GM18909 (cell line): ENCODE data around the gene DMRT2.

Experiments
- ATAC-seq: cut with Tn5 transposase; IDR thresholded peaks from one replicate; pipeline ENCODE4 v1.9.1; 2021; ENCODE audit warnings: mild to moderate bottlenecking; ENCODE audit not compliant: unreplicated experiment, poor library complexity

The DMRT2 gene

DNA sequence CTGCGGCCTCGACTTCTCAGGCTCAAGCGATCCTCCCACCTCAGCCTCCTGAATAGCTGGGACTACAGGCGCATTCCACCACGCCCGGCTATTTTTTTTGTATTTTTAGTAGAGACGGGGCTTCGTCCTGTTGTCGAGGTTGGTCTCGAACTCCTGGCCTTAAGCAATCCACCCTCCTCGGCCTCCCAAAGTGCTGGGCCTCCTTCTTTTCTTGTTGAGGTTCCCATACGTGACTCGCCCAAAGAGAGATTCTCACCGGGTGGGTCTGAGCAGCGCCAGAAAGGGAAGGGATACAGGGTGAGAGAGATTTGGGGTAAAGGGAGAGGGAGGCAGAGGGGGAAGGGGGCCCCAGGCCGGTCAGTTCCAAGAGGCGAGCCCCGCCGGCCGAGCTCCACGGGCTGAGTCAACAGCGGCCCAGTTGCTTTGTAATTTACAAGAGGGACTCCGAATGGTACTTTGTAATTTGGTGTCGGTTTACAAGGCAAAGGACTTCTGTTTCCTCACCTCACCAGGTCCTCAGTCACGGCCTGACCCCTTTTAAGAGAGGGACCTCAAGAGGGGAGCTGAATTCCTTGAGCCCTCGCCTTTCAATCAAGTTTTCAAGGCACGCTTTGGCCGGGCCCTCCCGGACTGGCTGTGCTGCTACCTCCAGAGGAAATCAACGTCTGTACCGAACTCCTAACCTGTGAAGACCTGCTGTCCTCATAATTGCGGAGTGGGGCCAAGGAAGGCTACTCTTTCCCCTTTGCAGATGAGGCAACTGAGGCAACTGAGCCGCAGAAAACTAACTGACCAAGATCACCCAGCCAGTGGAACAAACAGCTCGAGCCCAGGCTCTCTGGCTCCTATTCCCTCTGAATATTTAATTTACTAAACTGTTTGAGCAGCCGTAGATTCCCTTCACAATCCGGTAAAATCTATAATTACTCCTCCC is 3.3 kb upstream of the DMRT2 start:
- no peak for ATAC-seq

DNA sequence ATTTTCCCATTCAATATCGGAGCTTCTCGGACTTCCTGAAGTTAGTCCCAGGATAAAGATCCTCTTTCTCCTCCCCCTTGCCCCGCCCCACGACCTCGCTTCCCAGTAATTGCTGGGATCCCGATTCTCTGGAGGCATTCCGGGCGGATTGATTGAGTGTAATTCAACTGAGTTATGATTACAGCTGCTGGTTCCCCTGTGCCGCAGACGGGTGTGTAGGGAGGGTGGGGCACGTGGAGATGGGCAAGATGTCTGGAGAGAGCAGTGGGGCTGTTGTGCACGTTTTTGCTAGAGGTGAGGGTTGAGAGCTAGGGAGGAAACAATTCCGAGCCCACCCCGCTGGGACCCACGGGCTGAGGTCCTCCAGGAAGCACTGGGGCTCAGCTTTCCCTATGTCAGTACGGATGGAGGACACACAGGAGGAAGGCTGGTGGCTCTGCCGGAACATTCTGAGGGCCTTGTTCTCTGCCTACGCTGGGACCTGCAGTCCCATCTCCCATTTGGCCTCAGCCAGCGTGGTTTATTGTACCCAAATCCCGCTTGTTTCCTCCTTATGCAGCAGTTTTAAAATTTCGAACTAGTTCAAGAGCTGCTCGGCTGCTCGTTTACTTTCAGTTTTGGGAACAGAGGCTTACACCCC is 2.4 kb upstream of the DMRT2 start:
- no peak for ATAC-seq

DNA sequence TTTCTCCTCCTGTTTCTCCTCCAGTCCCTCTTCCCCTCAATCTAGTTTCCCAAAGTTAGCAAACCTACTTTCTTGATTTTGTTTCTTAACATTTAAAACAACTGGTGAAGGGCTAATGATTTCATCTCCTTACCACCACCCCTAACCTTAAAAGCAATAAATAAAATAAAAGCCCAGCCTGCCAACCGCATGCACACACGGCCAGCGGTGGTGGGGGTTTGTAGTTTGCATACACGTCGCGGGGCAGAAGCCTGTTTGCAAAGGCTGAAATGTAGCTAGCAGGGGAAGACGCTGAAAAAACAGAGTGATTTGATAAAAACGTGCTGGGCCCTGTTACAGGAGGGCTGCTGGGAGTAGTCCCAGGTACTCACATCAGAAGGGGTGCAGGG is 1.9 kb upstream of the DMRT2 start:
- ATAC-seq, result no peak

DNA sequence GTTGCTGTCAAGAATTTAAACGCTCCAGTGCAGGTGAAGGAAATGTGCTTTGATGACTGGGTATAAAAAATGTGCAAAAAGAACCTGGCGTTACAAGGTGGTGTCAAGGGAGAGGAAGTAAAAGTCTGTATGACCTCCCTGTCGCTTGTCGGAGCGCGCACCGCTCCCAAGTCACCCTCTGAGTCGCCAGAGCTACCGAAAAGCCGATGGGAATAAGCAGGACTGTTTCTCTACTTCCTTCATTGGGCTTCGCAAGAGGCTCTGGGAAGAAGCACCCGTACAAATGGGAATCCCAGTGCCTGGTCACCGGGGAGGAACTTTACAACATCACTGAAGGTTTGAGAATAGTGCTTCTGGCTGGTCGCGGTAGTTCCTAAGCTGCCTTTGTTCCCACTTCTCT is 1.3 kb upstream of the DMRT2 start:
- ATAC-seq, result no peak

DNA sequence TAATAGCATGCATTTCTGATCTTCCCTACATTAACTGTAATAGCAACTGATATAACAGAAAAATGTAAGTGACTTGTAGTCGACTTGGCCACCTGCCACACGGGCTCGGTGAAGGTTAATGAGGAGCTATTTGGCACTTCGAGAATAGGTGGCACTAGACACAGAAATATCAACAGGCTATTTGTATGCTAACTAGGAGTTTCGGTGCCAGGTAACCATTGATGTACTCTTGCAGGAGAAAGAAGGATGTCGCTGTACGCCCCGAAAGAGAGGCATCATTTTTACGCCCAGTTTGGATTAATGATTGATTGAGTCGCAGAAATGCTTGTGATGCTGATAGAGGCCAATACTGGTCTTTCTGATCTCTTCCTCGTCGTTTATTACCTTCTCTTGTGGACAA is 516 bp upstream of the DMRT2 start:
- ATAC-seq, result no peak

DNA sequence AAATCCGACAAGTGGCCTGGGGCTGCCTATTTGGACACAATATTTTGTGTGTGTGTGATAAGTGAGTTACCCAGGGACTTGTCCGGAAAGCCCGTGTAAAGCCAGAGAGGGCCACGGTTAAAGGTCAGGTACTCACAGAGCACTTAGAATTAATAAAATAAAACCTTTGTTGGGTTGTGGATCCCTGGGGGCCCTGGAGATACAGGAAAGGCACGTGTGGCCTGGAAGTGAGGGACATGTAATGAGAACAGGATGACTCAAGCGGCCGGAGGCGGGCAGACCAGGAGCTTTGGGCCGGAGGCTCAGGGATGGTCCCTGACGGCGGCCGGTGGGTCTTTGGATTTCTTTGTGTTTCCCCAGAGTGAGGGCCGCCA is 1.0 kb downstream of the DMRT2 start:
- ATAC-seq, result no peak

DNA sequence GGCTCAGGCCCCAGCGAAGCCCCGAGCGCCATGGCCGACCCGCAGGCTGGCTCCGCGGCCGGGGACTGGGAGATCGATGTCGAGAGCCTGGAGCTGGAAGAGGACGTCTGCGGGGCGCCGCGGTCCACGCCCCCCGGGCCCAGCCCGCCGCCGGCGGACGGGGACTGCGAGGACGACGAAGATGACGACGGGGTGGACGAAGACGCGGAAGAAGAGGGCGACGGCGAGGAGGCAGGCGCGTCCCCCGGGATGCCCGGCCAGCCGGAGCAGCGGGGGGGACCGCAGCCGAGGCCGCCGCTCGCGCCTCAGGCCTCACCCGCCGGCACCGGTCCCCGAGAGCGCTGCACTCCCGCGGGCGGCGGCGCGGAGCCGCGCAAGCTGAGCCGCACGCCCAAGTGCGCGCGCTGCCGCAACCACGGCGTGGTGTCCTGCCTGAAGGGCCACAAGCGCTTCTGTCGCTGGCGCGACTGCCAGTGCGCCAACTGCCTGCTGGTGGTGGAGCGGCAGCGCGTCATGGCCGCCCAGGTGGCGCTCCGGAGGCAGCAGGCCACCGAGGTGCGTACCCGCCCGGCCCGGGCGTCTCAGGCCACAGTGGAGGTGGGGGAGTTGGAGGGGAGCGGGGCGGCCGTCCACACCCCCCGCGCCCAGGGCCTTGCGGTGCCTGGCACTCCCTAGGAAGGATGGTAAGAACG is 1.6 kb downstream of the DMRT2 start:
- no peak for ATAC-seq

DNA sequence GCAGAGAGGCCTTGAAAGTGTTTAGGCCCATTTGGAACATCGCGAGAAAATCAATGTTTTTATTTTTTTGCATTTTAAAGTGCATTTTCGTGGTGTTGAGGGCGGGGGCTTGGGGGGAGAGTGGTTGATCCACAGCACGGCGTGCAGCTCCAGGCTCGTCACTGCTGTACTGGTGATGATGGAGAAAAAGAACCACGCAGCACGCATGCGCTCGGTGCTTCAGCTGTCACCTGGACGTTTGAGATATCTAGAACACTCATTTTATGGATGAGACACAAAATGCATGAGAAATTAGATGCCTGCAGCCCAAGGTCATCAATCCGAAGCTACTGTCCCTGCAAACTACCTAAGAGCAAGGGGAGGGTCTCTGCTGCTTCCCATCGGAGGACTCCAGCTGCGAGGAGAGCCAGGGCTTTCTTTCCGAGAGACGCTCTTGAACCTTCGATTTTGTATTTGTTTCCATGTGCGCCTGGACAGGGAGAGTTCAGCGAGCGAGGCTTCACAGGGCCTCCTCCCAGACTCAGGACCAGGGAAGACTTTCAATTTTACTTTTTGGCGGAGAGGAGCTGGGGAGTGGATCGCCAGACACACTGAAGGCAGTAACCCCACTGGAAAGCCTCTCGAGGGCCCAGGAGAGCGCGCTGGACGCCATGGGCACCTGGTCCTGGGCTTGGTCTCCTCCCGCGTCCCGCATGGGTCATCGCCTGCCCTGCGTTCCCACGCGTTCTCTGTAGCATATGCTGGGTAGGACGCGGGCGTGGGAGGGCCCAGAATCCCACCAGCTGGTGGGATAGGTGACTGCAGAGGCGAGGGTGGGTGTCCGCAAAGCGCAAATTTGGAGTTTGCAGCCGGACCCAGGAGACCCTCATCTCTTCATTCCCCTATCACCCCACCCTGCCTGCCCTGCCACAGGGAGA is 2.5 kb downstream of the DMRT2 start:
- no peak for ATAC-seq

DNA sequence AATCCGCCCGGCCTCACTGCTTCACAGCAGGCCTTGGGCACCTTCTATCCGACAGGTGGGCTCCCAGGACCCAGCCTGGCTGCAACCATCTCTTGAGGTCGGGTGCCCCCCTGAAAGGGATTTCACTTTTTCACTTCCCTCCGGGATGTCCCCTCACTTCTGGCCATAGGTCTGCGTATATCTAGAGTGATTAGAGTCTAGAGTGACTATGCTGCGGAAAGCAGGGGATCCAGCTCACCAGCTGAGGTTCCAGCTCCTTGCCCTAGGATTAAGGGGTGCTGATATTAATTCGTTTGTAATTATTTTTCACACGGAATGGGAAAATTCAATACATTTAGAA is 3.1 kb downstream of the DMRT2 start:
- ATAC-seq, result no peak

DNA sequence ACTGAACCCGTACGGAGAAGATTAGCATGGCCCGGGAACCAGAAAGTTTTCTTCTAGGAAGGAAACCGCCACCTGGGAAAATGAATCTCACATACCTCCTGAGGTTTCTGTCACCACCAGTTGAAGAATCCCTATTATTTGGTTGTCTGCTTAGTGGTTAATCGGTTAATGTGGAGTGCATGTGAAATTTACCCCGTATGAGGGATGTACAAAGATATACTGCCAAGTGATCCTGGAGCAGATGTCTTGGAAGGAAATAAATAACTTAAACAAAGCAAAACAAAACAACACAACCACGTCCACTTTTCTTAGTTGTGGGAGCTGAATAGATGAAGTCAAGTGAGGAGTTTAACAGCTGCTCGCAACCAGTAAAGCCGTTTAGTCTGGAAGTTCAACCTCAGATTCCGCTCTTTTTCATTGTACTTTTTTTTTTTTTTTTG is 3.8 kb downstream of the DMRT2 start:
- ATAC-seq, result no peak

DNA sequence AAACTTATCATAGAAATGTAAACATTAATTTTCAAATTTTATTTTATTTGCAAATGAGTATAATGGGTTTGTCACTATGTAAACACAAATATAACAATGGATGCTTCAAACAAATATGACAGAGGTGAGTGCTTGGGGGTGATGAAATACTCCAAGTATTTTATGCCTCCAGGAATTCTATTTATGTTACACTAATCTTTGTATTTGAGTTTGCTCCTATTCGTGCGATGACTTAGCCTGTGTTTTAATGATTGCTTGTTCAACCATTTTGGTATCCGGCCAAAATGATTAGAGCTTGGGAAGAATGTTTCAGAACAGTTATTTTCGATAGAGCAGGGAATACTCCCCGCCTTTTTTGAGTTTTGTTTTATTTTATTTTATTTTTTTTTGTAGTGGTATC is 5.0 kb downstream of the DMRT2 start:
- no peak for ATAC-seq

DNA sequence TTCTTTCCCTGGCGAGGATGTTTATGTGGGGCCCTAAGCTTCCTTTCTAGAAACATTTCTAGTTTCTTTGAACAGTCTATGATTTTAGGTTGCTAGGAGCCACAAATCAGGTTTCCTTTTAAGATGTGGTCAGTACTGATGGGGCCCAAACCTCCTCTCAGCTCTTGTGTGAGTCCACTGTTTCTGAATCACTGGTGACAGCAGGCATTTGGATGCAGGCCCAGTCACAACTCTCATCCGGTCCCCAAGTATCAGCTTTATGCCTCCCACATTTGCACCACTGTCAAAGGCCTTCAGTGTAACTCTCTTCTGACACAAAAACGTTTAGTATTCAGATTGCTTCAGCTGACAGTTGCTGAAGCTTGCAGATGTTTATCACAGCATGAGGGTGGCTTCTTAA is 7.8 kb downstream of the DMRT2 start:
- no peak for ATAC-seq

DNA sequence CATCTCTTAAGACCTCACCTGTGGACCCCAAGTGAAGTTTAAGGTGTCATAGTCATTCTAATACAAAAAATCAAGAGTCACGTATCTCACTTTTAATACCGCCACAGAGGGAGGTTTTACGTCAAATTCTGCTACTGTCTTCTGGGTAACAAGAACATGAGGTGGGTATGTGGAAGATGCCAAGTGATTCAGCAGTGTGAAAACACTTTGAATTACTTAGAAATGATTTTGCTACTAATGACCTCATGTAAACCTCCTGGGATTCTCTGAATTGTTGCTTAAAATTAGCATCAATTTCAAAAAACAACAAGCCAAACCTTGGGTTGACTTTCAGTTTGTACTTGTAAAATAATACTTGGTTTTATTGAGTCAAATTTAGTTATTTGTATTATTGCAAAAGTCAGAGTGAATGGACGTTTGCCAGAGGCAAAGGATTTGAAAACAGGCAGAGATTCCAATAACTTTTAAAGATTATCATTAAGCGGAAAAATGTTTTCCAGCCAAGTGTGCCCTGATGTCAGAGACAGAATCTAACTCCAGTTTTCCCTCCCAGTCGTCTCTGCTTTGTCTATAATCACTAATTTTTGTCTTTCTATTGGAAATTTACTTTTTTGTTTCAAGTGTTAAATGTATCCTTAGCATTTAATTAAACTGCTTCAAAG is 8.8 kb downstream of the DMRT2 start:
- no peak for ATAC-seq

DNA sequence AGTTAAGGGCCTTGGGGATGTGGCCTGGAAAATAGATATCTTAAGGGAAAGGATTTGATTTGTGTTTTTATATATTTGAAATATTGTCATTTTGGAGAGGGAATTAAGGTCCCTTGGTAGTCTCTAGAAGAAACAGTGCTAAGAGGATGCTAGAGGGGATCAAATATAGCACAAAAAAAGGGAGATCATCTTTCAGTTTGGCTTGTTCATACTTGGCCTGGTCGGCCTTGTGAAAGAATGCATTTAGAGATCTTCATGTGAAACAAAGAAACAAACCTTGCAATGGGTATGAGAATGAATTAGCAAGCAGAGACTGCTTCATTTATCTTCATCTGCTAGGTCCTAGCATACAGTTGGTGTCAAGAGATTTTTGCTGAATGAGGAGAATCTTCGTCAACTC is 15.0 kb downstream of the DMRT2 start:
- no peak for ATAC-seq

DNA sequence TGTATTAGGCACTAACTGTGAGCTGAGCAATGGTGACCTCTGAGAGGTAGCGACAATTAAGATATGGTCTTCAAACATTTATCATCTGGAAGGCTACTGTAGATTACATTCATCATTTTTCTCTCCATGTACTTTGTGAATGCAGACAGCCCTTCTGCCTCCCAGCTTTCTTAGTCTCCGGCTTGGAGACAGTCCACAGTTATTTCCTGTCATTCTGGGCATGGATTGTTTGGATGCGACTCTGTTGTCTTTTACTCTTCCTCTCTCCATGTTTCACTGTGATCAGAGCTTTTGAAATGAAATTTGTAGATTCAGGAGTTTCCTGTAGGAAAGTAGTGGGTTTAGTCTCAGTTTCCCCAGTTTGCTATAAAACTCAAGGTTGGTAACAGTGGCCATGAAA is 20.5 kb downstream of the DMRT2 start:
- no peak for ATAC-seq

DNA sequence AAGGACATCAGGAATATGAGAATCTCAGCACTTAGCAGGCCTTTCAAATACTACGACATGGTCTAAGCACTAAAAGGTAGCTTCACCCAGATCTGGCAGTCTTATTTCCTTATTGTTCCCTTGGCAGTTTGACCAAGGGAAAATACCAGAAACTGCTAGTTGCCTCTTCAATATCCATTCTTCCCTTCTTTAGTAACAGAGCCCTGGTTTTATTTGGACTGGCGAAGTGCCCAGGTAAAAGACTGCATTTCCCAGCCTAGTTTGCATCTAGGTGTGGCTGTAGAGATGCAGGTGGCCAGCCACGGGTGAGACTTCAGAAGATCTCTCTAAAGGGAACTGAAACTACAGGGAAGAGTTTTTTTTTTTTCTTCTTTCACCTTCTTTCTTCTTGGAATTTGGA is 21.6 kb downstream of the DMRT2 start:
- no peak for ATAC-seq

DNA sequence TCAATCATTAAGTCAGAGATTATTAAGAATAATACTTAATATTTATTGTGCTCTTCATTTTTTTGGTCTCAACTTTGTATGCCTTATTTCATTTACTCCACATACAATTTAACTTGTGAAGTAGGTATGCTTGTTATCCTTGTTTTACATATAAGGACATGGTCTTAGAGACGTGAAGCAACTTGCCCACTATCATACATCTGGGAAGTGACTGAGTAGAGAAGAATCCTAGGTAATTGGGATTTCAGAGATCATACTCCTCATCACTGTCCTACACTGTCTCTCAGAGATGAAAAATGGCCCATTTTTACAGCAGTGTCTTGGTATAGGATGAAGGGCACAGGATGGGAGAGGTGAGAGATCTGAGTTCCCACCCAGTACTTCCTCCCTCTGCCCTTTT is 23.3 kb downstream of the DMRT2 start:
- ATAC-seq, result no peak

DNA sequence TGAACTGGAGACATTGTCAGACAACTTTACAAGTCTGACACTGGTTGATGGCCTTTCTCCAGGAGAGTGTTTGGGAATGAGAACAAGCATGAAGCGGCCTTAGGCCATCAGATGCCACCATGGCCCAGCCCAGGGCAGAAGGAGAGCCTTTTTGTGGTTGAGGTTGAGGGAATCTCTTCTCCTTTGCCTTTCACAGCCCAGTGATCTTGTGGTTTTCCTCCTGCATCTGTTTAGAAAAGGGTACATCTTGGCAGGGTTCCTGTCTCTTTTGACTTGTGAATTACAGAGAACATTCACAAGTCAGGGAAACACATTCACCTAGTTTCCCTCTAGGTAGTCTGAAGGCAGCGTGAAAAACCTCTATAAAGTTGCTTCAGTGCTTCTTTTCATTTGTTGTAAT is 27.5 kb downstream of the DMRT2 start:
- ATAC-seq, result no peak

DNA sequence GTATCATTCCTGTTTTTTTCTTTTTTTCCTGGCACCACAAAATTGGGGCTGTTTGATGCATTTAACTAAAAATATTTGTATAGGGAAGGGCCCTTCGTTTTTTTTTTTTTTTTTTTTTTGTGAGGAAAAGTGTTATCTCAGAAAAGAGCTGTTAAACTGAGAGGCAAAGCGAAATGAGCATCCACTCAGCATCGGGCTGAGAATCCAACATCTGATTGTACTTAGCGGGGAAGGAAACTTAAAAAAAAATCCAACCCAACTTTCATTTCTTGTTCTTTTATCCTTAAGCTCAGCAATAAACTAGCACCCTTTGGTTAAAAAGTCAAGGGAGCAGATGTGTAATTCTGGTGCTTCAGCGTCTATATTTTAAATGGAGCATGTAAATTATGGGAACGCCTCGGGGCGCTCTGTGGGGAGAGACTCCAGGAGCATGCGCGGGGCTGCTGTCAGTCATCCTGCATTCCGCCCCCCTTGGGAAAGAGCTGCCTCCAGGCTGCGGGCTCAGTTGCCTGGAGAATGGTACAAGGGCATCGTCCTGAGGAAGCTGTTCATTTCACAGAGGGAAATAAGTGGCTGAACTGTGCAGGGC is 33.3 kb downstream of the DMRT2 start:
- ATAC-seq, result no peak

DNA sequence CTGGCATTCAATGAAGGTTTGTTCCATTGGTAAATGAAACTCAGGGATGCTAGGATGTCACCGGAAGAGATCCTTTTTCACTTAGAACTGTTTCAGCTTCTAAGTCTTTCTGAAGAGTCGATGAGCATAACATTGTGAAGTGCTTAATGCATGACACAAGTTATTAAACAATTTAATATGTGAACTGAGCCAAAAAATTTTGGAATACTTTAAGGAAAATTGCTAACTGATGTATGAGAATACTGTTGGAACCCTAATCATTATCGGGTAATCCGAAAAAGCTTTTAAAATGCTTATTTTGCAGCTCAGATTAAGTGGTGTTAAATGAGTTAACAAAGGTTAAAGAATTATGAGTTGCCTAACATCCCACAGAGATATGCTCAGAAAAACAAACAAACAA is 34.9 kb downstream of the DMRT2 start:
- no peak for ATAC-seq
